ENCODE data around the gene ALAS1.

GRCh38 chr3:52182196-52182595 lies 15.8 kb upstream of the ALAS1 start:
- no peak for TF ChIP-seq POLR2A (IDR thresholded peaks at IDR 0.05)
- TF ChIP-seq CTCF (IDR thresholded peaks at IDR 0.05), result no peak
